GM18858 (cell line): ENCODE measurements around the gene ZBTB16.

Experiments used
- ATAC-seq: cut with Tn5 transposase; IDR thresholded peaks from one replicate; pipeline ENCODE4 v1.9.1; 2021; ENCODE audit not compliant: unreplicated experiment

Gene ZBTB16

DNA sequence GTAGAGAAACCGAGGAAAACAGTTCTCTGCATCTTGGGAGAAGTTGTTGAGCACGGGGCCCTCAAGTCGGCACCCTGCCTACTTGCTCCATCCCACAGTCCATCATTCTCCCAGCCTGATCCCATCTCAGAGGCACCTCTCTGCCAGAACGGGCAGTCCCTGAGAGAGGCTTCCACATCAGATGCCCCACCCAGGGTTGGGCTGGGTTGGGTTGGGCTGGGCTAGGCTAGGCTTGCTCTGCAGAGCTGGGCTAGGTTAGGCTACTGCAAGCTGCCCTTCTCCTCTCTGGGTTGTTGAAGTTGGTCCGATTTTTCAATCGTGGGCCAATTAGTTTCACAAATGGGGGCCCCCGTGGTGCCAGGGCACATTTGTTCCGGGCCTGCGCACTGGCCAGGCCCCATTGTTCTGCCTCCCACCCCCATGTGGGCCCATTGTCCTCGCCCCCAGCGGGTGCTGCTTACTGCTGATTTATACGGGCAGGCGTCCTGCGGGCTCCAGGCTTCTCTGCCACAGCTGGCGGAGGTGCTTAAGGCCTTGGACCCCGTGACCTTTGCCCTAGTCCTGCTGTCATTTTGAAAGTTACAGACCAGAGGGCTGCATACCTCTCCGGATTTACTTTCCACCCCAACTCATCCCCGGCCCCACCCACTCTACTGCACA, 173.0 kb downstream of the ZBTB16 start:
- ATAC-seq, result no peak

DNA sequence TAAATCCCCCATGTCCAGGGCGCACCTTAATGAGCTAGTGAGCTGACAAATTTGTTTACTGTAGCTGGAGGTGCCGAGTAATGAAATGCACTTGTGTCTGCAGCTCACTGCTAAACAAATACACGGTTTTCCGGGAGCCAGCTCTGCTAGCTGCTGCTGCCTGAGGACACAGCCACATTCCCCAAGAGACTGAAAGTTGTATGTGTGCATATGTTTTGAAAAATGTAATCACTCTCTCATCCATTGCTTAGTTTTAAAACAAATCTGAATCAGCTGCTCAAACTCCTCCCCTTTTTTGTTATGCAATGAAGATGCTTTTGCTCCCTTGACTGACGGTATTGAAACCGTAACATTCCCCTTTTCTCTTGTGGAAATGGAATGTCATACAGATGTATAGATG, 174.2 kb downstream of the ZBTB16 start:
- no peak for ATAC-seq

DNA sequence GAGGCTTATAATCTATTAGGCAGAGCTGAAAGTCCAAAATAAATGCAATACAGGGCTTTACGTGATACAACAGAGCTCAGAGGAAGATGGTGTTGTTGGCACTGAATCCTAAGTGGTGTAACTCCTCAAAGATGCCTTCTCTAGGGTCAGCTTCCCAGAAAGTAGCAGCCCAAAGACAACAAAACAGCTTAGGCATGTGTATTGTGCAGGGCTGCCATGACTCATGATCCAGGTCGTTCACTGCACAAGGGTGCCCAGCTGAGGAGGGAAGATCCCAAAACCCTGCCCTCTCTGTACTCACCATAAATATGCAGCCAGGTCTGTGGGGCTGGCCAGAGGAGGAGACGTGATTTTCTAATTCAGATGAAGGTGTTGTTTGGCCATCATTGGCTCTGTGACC, 177.3 kb downstream of the ZBTB16 start:
- ATAC-seq, result no peak

DNA sequence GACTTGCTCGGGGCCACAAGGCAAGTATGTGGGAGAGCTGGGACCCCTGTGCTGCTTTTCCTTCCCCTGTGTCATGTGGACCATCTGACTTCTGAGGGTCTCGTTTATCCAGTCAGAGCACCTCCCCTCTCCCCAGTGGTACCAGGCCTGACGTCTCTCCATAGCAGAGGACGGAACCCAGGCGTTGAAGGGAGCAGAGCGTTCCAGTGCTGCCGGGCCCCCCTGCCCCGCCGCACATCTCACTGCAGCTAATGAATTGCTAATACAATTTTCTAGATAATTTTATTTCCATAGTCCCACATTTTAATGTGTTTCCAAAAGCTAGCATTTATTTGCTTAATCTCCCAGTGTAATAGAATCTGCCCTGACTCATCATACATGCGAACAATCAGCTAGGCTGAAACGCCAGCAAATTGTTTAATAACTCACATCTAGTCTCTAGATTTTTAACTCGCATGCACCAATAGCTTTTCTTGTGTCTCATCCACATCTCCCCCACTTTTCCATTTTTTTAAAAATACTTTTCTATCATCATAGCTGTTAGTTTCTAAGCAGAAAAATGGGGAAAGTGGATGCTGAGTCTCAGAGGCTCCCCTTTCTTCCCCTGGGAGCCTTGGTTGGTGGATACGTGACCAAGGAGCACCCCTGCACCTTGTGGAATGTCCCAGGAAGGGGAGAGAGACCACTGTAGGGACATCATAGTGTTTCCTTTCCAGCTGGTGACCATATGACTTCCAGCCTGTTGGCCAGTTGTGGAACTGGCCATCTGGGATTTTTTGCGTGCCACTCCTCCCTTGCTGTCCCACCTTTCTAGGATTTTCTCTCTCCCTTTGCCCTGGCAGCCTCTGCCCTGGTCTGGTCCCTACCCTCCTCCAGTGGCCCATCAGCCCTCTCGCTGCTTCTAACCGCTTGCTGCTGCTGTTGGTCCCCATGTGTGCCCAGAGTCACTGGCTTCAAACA, 178.1 kb downstream of the ZBTB16 start:
- ATAC-seq, result no peak

DNA sequence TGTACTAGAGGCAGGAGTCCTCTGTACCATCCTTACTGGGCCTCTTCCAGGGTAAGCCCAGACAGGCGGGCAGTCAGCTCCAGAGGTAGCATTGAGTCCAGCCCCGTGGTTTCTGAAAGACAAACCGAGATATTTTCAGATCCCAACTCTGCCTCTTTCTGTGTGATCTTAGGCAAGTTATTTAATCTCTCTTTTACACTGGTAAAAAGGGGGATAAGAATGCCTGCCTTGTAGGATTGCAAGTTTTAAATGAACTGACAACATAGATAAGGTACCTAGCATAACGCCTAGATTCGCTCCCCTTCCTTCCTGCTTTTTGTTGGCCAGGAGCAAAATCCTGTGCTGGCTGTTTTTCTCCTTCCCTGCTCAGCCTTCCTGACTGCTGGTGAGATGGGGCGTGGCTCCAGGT, 180.2 kb downstream of the ZBTB16 start:
- no peak for ATAC-seq

DNA sequence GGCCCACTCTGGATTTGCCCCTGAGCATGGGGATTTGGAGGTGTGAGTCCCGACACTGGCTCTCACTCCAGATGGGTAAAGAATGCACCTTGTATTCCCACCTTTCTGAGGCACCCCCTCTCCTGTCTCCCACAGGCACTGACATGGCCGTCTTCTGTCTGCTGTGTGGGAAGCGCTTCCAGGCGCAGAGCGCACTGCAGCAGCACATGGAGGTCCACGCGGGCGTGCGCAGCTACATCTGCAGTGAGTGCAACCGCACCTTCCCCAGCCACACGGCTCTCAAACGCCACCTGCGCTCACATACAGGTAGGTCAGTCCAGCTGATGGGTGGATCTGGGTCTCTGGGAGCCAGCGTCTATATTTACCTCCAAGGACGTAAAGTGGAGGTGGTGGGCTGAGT, 182.5 kb downstream of the ZBTB16 start:
- ATAC-seq, result no peak

DNA sequence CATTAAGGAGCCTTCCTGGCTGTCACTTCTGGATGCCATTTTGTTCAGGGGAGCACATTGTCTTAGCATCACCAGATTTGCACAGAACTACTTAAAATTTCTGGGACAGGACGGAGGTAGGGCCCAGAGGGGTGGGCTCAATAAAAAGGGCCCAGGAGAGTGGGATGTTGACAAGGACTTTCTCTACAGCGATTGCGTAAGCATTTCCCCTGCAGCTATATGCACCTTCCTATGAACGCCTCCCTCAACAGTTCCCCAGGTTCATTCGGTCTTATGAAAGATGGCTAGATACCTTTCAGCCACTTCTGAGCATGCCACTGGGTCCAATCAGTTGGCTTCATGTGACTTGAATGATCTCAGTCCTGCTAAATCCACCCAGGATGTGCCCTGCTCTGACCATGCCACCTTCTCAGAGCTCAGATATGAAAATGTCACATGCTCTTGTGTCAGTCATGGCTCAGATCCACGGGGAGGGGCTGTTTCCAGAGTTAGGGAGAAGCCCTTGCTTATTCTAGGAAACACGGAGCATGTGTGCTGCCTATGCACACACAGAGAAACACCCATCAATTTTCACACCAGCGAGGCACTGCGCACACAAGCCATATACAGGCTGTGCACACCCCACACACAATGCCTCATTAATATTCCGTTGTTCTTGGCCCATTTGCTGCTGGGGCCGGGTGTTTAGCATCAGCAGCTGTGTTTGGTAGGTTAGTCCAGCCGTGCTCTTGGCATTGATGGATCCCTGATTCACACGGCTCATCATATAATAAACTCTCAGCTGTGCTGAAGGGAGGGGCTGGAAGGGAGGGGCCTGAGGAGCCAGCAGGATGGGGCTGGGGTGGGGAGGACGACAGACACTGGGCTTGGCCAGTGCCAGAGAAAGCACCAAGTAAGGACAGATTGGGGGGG, 184.2 kb downstream of the ZBTB16 start:
- ATAC-seq, result no peak

DNA sequence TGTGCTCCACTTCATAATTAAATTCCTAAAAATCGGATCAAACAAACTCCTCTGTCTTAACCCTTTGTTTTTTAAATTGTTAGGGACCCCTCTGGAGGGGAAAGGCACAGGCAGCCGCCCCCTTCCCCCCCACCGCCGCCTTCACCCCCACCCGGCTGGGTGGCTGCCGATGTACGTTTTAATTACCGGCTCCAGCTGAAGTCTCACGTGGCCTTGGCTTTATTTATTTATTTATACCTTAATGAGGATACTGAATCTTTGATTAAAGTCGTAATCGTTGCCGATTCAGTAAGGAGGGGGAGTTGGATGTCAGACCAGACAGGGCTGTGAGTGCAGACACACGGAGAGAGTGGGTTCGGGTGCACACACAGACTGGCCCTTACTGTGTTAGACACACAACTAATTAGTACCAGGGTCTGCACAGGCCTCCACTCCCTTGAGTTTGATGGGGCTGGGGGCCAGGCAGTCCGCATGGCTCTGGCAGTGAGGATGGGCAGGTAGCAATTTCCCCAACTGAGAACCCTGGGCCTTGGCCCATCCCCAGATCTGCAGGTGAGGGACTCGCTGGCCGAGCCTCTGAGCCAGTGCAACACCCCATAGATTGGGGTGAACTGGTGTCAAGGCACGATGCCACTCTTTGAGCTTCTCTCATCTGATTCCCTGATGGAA, 185.3 kb downstream of the ZBTB16 start:
- no peak for ATAC-seq

DNA sequence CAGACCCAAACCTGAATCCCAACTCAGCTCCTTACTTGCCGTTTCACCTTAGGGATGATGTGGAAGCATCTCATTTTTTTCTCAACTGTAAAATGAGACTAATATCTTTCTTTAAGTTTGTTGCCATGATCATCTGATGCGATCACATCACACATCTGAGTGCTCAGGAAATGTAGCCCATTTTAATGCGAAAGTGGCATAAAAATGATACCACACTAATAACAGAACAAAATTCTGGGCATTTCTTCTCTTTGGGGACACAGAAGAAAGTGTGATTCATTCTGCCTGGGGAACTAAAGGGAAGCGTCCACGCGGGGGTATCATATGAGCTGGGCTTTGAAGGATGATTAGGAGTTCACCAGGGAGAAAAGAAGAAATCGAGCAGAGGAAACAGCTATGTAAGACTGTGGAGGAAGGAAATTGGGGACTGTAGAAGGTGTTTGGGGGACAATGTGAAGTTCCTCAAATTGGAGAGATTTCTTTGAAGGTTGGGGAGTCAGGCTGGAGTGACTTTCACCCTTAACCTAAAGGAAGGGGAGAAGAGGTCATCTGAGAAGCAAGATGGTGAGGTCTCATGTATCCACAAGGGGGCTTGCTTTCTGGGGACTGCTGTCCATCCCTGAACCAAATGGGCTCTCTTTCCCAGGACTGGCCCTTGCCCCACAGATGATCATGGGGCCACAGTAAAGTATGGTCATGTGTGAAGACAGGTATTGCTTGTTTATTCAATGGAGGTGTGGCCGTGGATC, 187.0 kb downstream of the ZBTB16 start:
- ATAC-seq, result no peak

DNA sequence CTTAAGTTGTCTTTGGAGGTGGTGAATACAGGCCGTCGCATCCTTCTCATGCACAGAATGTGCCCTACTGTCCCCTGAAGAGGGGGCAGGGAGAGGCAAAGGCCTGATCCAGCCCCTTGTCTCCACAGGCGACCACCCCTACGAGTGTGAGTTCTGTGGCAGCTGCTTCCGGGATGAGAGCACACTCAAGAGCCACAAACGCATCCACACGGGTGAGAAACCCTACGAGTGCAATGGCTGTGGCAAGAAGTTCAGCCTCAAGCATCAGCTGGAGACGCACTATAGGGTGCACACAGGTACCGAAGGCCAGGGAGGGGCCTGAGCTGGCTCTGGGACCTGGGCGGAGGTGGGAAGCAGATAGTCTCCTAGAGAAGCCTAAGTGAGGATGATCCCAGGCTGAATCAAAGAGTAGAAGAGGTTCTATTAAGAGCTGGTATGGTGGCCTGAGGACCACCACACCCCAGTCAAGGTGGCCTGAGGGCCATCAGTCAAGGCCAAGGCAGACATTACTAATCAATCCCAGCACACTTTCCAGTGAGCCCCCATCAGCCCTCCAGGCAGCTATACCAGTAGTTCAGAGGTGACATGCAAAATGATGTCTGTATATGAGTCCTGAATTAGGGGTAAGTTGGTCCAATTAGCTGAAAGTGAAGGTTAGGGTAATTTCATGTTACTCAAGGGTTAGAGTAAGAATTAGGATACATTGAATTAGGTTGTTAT, 187.7 kb downstream of the ZBTB16 start:
- no peak for ATAC-seq

DNA sequence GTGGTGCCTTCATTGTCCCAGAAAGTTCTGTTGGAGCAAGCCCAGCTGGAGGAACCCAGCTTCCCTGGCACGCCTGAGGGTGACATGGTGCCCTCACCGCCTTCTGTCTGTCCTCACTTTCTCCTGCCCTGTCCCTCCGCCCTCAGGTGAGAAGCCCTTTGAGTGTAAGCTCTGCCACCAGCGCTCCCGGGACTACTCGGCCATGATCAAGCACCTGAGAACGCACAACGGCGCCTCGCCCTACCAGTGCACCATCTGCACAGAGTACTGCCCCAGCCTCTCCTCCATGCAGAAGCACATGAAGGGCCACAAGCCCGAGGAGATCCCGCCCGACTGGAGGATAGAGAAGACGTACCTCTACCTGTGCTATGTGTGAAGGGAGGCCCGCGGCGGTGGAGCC, 190.7 kb downstream of the ZBTB16 start:
- no peak for ATAC-seq

DNA sequence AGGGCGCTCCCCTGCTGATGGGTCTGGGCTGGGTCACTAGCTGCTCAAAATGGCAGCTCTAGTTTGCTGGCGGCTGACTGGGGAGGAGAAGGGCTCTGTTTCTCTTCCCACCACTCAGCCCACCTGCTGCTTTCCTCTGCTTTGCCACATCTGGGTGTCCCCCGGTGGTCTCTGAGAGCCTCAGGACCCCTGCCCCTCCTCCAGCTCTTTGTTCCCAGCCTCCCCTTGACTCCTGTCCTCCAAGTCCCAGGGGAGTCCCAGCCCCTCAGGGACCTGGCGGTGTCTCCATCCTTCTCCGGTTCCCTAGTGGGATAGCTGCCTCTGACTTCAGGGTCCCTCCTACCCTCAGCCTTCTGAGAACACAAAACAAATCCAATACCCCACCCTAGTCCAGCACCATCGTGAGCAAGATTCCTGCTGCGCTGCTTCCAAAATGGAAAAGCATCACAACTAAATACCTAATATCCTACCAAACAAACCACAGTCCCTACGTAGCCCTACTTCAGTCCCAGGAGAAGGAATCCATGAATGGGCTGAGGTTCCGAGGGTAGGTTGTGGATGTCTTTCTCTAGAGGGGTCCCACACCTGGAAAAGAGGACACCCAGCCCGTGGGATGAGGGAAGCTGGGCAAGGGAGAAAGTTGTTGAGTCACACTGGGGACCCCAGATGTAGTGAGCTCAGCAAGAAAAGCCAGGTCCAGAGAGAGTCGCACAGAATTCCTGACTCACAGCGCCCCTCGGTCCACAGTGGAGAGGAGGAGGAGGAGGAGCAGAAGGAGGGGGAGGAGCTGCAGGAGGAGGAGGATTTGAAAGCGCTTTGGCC, 191.7 kb downstream of the ZBTB16 start:
- ATAC-seq, result no peak

DNA sequence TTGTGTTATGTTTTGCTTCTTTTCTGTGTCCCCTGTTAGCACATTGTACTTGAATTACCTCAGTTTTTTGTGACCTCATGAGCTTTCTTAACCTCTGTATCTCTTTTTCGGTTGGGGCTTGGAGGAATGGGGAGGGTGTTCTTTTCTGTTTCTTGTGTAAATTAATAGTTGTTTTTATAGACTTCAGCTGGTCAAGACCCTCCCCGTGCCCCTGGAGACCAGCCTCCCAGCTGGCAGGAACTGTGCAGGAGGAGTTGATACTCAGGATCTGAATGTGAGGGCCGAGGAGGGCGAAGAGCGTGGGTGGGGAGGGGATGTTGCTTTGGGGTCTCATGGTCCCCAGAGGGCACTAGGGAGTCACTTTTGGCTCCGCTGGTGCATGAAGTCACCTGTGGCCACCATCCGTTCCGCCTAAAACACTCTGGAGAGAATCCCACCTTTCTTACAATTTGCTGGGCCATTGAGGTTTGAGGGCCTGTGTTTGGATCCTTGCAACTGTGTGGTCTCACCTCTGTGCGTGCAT, 192.4 kb downstream of the ZBTB16 start:
- no peak for ATAC-seq

DNA sequence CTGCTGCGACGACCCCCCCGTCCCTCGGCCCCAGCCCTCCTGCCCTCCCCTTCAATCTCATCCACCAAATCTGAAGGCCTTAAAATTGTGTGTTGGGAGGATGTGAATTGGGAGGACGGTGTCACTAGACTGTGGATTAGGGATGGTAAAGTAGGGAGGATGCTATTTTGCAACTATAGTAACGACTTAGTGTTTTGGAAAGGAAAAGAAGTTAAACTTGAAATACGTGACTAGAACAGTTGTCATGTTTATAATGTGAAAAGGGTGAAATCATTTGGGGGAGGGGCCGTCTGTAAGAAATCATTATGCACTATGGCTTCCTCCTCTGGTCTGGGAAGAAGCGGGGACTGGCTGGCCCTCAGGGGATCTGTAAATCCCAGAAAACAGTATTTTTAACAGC, 193.3 kb downstream of the ZBTB16 start:
- no peak for ATAC-seq

DNA sequence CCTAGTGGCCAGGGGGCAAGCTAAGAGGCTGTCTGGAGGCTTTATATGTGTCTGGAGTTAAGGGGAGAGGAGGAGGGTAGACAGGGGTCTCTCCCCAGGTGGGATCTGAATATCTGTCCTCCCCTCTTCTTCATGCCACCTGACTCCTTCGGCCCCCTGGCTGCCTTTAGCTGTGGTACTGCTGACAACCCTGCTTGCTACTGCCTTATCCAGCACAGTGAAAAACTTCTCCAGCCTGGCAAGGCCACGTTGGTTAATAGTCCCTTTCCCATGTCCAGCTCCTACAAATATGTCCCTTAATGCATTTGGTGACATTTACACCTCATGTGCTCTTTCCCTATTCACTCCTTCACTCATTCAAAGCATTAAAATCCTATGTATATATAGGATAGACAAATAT, 194.3 kb downstream of the ZBTB16 start:
- ATAC-seq, result no peak

DNA sequence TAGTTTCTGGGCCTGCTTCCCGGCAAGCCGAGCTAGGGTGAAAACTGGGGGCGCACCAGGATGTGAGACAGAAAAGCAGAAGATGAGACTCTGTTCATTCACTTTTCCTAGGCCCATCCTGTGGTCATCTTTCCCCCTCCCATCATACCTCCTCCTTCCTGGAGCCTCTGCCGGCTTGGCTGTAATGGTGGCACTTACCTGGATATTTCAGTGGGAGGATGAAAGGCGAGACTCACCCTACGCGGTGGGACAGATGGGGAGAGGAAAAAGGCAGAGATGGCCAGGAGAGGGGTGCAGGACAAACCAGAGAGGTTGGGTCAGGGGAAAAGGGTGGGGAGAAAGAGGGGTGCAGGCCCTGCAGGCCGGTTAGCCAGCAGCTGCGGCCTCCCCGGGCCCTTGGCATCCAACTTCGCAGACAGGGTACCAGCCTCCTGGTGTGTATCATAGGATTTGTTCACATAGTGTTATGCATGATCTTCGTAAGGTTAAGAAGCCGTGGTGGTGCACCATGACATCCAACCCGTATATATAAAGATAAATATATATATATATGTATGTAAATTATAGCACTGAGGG, 195.1 kb downstream of the ZBTB16 start:
- no peak for ATAC-seq

DNA sequence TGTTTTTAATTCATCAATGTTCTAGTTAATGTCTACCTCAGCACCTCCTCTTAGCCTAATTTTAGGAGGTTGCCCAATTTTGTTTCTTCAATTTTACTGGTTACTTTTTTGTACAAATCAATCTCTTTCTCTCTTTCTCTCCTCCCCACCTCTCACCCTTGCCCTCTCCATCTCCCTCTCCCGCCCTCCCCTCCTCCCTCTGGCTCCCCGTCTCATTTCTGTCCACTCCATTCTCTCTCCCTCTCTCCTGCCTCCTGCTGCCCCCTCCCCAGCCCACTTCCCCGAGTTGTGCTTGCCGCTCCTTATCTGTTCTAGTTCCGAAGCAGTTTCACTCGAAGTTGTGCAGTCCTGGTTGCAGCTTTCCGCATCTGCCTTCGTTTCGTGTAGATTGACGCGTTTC, 195.8 kb downstream of the ZBTB16 start:
- no peak for ATAC-seq
